ENCODE results near the gene OR51V1.

The OR51V1 gene

GRCh38 chr11:5245155-5245554 is 44.7 kb upstream of the OR51V1 start:
- Histone ChIP-seq H3K4me1 (ENCODE audit: low read depth, poor library complexity, severe bottlenecking) (peaks cover 8% of the 10 kb centered on the region), H3K36me3 (ENCODE audit: insufficient read depth) (no peaks in the 10 kb centered on the region), H2AFZ (ENCODE audit: low read depth) (no peak overlapping the region), H4K20me1 (ENCODE audit: insufficient read depth) (no peaks in the 10 kb centered on the region), H3K79me2 (ENCODE audit: insufficient read depth, low read depth) (no peaks in the 10 kb centered on the region), H3K27me3 (ENCODE audit: insufficient read depth, low read depth) (no peaks in the 10 kb centered on the region), H3K9ac (no peak overlapping the region), H3K4me2 (no peak overlapping the region), H3K27ac (no peak overlapping the region), H3K4me3 (IDR thresholded peaks at IDR 0.05; ENCODE audit: insufficient read depth, low read depth, low read length) (no peak overlapping the region)
- TF ChIP-seq CTCF (conservative IDR thresholded peaks at IDR 0.05; ENCODE audit: low read depth, low read length), result no peak

- no peaks in the 10 kb centered on the region for H3K36me3 ChIP-seq (ENCODE audit: insufficient read depth)
- no peaks in the 10 kb centered on the region for H3K27me3 ChIP-seq (ENCODE audit: insufficient read depth, low read depth)
- no peak overlapping the region for H2AFZ ChIP-seq (ENCODE audit: low read depth)
- H3K9ac ChIP-seq, result no peak overlapping the region
- H3K79me2 ChIP-seq (ENCODE audit: insufficient read depth, low read depth), result no peaks in the 10 kb centered on the region
- no peaks in the 10 kb centered on the region for H4K20me1 ChIP-seq (ENCODE audit: insufficient read depth)
- H3K4me1 ChIP-seq (ENCODE audit: low read depth, poor library complexity, severe bottlenecking), result peaks cover 8% of the 10 kb centered on the region
- H3K4me3 ChIP-seq (IDR thresholded peaks at IDR 0.05; ENCODE audit: insufficient read depth, low read depth, low read length), result no peak overlapping the region
- no peak overlapping the region for H3K27ac ChIP-seq
- H3K4me2 ChIP-seq, result no peak overlapping the region
- TF ChIP-seq CTCF (conservative IDR thresholded peaks at IDR 0.05; ENCODE audit: low read depth, low read length), result no peak
These were observed 43.3 kb upstream of the OR51V1 start for GRCh38 chr11:5243816-5244180.

GRCh38 chr11:5242933-5243815 is 42.7 kb upstream of the OR51V1 start:
- H3K4me1 ChIP-seq (ENCODE audit: low read depth, poor library complexity, severe bottlenecking), result peaks cover 8% of the 10 kb centered on the region
- no peak overlapping the region for H3K4me3 ChIP-seq (IDR thresholded peaks at IDR 0.05; ENCODE audit: insufficient read depth, low read depth, low read length)
- H2AFZ ChIP-seq (ENCODE audit: low read depth), result no peak overlapping the region
- no peak overlapping the region for H3K9ac ChIP-seq
- no peaks in the 10 kb centered on the region for H3K27me3 ChIP-seq (ENCODE audit: insufficient read depth, low read depth)
- no peaks in the 10 kb centered on the region for H3K79me2 ChIP-seq (ENCODE audit: insufficient read depth, low read depth)
- H4K20me1 ChIP-seq (ENCODE audit: insufficient read depth), result no peaks in the 10 kb centered on the region
- no peak overlapping the region for H3K4me2 ChIP-seq
- no peak for TF ChIP-seq CTCF (conservative IDR thresholded peaks at IDR 0.05; ENCODE audit: low read depth, low read length)
- H3K27ac ChIP-seq, result no peak overlapping the region
- H3K36me3 ChIP-seq (ENCODE audit: insufficient read depth), result no peaks in the 10 kb centered on the region

- H3K27ac ChIP-seq, result no peak overlapping the region
- H3K27me3 ChIP-seq (ENCODE audit: insufficient read depth, low read depth), result no peaks in the 10 kb centered on the region
- H3K4me3 ChIP-seq (IDR thresholded peaks at IDR 0.05; ENCODE audit: insufficient read depth, low read depth, low read length), result no peak overlapping the region
- no peaks in the 10 kb centered on the region for H3K79me2 ChIP-seq (ENCODE audit: insufficient read depth, low read depth)
- no peak overlapping the region for H2AFZ ChIP-seq (ENCODE audit: low read depth)
- no peak overlapping the region for H3K4me2 ChIP-seq
- no peaks in the 10 kb centered on the region for H3K36me3 ChIP-seq (ENCODE audit: insufficient read depth)
- TF ChIP-seq CTCF (conservative IDR thresholded peaks at IDR 0.05; ENCODE audit: low read depth, low read length), result no peak
- H3K9ac ChIP-seq, result no peak overlapping the region
- H3K4me1 ChIP-seq (ENCODE audit: low read depth, poor library complexity, severe bottlenecking), result peaks cover 8% of the 10 kb centered on the region
- no peaks in the 10 kb centered on the region for H4K20me1 ChIP-seq (ENCODE audit: insufficient read depth)
These were observed 41.7 kb upstream of the OR51V1 start for GRCh38 chr11:5242208-5242607.

Measured in KMS-11 (cell line).